Uterus (tissue), 4 donors: ENCODE measurements around the gene LRAT. TPM values are rescaled to one million over a fixed set of nuclear protein-coding genes. Genes with fewer than 3 reads are reported as not detected.
"Not testable (repeated sequence)": the region's sequence is repeated elsewhere in the genome, so short reads cannot be mapped to it uniquely, and the experiment has no call there.

Experiments used
- DNase-seq, 2 donors: peaks; one replicate each; pipeline ENCODE4 v3.0.0-alpha.2; 2019 to 2020
- H3K27ac ChIP-seq, 2 donors: fragments of 200-600 bp; sonication (generic); 1 replicate in 1 of 2; 2 replicates in 1 of 2; pipeline ENCODE4 v1.5.1; 2016 to 2018
- H3K27me3 ChIP-seq, 2 donors: fragments of 200-600 bp; sonication (generic); one replicate each; pipeline ENCODE4 v1.5.1; 2018 to 2019; ENCODE audit warnings: control low read depth in 1 of 2
- H3K36me3 ChIP-seq, 2 donors: fragments of 200-600 bp; sonication (generic); one replicate each; pipeline ENCODE4 v1.5.1; 2019; ENCODE audit warnings: control low read depth in 1 of 2
- H3K4me1 ChIP-seq, 2 donors: fragments of 200-600 bp; sonication (generic); one replicate each; pipeline ENCODE4 v1.5.1; 2018 to 2019; ENCODE audit warnings: control low read depth in 1 of 2
- H3K4me3 ChIP-seq, 2 donors: fragments of 200-600 bp; sonication (generic); 1 replicate in 1 of 2; 2 replicates in 1 of 2; pipeline ENCODE4 v1.5.1; 2018 to 2019; ENCODE audit warnings: mild to moderate bottlenecking in 1 of 2
- H3K9me3 ChIP-seq, 2 donors: fragments of 200-600 bp; sonication (generic); one replicate each; pipeline ENCODE4 v1.5.1; 2019; ENCODE audit warnings: control low read depth in 1 of 2
- POLR2A ChIP-seq, 2 donors: fragments of 450-650 bp; IDR thresholded peaks; one replicate each; pipeline ENCODE4 v1.6.1; 2016; ENCODE audit warnings: antibody characterized with exemption in 2 of 2, mild to moderate bottlenecking in 1 of 2, moderate library complexity in 1 of 2
- intact Hi-C: fragments of 100-400 bp; cut with DNase I; formaldehyde crosslinking; loops from one replicate; pipeline ENCODE4 v1.15.1; 2023; ENCODE audit warnings: low total_unique reads
- total RNA-seq, 4 donors: library from RNA; depleted of rRNA in 3 of 4; stranded (reverse); fragments of >200 nt in 3 of 4; gene quantifications; one replicate each; pipeline versions ENCODE4 v1.1.0 to v1.2.4, GENCODE V29; 2014 to 2023
- TF ChIP-seq, protein P1 (sequence below), 4 experiments: fragments of 200-600 bp in 2 of 4; fragments of 450-650 bp in 2 of 4; sonication (generic) in 2 of 4; IDR thresholded peaks; one replicate each; pipeline ENCODE4 v1.5.1; 2016 to 2019; ENCODE audit warnings: antibody characterized with exemption in 4 of 4, mild to moderate bottlenecking in 2 of 4, moderate library complexity in 1 of 4
- donor health status: DM: yes; HTN: yes; CAD: no.

Gene LRAT
- total RNA-seq, 4 donors from 2014 or later: 1.1 to 3.8 TPM; not detected in 2

DNA sequence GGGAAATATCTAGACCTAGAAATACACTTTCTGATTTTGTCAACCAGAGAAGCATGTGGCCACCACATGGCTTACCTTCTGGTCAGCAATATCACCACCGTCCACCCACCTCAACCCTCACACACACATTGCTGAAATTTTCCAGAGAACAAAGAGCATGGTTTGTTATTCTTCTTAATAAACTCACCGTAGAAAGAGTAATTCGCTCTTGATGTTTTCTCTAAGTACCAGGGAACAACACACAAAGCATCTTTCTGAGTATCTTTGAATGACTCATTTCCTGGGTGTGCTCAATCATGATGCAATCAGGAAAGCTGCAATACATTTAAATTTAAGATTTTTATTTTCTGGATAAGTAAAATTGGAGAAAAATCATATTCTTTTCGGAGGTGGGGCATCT lies 24.7 kb upstream of the LRAT start:
- H3K36me3 ChIP-seq: no peaks in the 10 kb centered on the region
- H3K9me3 ChIP-seq: no peaks in the 10 kb centered on the region
- intact Hi-C loops: no loop called here
- H3K4me1 ChIP-seq: no peaks in the 10 kb centered on the region
- TF ChIP-seq, protein P1, sequence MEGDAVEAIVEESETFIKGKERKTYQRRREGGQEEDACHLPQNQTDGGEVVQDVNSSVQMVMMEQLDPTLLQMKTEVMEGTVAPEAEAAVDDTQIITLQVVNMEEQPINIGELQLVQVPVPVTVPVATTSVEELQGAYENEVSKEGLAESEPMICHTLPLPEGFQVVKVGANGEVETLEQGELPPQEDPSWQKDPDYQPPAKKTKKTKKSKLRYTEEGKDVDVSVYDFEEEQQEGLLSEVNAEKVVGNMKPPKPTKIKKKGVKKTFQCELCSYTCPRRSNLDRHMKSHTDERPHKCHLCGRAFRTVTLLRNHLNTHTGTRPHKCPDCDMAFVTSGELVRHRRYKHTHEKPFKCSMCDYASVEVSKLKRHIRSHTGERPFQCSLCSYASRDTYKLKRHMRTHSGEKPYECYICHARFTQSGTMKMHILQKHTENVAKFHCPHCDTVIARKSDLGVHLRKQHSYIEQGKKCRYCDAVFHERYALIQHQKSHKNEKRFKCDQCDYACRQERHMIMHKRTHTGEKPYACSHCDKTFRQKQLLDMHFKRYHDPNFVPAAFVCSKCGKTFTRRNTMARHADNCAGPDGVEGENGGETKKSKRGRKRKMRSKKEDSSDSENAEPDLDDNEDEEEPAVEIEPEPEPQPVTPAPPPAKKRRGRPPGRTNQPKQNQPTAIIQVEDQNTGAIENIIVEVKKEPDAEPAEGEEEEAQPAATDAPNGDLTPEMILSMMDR (IDR thresholded peaks at IDR 0.05): no peak
- TF ChIP-seq POLR2A (IDR thresholded peaks at IDR 0.05): no peak
- no peak overlapping the region for H3K4me3 ChIP-seq
- no peaks in the 10 kb centered on the region for H3K27me3 ChIP-seq
- H3K27ac ChIP-seq: no peak overlapping the region
- DNase-seq: no peak

DNA sequence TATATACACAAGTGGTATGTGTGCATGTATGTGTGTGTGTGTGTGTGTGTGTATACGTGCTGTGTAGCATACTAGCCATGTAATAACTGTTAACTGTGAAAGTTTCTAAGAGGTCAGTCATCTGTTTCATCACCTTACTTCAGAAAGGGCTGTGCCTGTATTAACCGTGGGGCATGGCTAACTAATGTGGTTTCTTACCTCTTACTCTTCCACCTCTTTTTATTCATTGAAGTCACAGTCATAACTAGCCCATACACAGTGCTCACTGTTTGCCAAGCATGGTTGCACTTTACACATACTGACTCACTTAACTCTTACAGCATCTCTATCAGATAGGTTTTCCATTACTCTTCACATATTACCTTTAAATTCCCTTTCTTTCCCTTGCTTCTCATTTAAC lies 23.7 kb upstream of the LRAT start:
- H3K4me3 ChIP-seq: no peak overlapping the region
- no peaks in the 10 kb centered on the region for H3K36me3 ChIP-seq
- no peaks in the 10 kb centered on the region for H3K9me3 ChIP-seq
- intact Hi-C loops: no loop called here
- no peak overlapping the region for H3K27ac ChIP-seq
- H3K4me1 ChIP-seq: no peaks in the 10 kb centered on the region
- no peak for DNase-seq
- no peak for TF ChIP-seq POLR2A (IDR thresholded peaks at IDR 0.05)
- TF ChIP-seq, protein P1 (IDR thresholded peaks at IDR 0.05): no peak
- H3K27me3 ChIP-seq: no peaks in the 10 kb centered on the region

DNA sequence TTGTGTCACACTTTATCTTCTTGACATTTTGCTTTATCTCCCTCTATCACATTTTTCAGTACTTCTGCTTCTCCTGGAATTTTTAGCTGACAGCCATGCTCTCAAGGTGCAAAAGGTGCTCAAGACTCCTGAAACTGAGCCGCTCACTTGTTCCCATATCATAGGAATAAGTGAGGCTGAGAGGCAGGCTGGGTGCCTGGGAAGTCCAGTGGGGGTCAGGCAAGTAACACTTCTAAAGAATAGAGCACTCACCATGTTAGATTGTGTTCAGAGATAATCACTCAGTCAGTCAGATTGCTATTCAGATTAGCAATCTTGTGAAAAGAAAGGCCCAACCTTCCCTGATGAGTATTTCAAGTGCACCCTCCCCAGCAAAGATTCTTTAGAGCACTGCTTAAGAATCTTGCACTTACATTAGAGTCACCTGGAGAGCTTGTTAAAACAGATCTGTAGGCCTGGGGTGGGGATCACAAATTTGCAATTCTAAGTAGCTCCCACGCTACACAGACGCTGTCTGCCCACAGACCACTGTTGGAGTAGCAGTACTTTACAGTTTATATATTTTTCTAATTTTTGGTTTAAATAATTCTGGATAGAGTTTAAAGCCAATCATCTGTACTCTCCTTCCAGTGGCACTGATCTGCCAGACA lies 23.1 kb upstream of the LRAT start:
- Histone ChIP-seq H3K4me1 (no peaks in the 10 kb centered on the region), H3K4me3 (no peak overlapping the region), H3K27ac (no peak overlapping the region), H3K9me3 (no peaks in the 10 kb centered on the region), H3K27me3 (no peaks in the 10 kb centered on the region), H3K36me3 (no peaks in the 10 kb centered on the region)
- DNase-seq: no peak
- TF ChIP-seq, protein P1 (IDR thresholded peaks at IDR 0.05): no peak
- no peak for TF ChIP-seq POLR2A (IDR thresholded peaks at IDR 0.05)
- intact Hi-C loops: no loop called here

DNA sequence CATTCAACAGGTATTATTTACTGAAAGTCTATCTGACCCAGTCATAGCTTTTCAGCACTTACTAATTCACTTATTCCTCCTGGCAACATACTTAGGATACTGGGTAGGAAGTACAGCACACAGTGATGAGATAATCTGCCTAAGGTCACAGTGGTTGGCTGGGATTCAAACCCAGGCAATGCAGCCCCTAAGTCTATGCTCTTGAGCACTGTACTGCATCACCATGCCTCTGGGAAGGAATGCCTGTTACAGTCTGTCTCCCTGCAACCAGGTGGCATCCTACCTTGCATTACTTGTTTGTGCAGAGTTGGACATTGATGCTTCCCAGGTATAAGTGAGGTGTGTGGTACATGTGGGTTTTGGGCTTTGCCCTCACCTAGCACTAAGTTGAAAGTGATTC lies 21.5 kb upstream of the LRAT start:
- Histone ChIP-seq H3K9me3 (no peaks in the 10 kb centered on the region), H3K27ac (no peak overlapping the region), H3K4me1 (no peaks in the 10 kb centered on the region), H3K4me3 (no peak overlapping the region), H3K36me3 (no peaks in the 10 kb centered on the region), H3K27me3 (no peaks in the 10 kb centered on the region)
- no peak for DNase-seq
- TF ChIP-seq POLR2A (IDR thresholded peaks at IDR 0.05): no peak
- TF ChIP-seq, protein P1 (IDR thresholded peaks at IDR 0.05): no peak
- intact Hi-C loops: no loop called here

DNA sequence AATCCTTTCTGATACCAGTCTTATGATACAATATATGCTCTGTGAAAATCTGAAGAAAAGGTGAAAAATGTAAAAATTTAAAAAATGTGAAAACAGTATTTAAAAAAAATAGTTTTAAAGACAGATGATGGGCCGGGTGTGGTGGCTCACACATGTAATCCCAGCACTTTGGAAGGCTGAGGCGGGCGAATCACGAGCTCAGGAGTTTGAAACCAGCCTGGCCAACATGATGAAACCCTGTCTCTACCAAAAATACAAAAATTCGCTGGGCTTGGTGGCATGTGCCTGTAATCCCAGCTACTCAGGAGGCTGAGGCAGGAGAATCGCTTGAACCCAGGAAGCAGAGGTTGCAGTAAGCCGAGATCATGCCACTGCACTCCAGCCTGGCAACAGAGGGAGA lies 20.2 kb upstream of the LRAT start:
- intact Hi-C loops, H3K36me3 ChIP-seq, H3K27me3 ChIP-seq, H3K4me1 ChIP-seq, DNase-seq, H3K4me3 ChIP-seq, H3K9me3 ChIP-seq, H3K27ac ChIP-seq: not testable (repeated sequence)

DNA sequence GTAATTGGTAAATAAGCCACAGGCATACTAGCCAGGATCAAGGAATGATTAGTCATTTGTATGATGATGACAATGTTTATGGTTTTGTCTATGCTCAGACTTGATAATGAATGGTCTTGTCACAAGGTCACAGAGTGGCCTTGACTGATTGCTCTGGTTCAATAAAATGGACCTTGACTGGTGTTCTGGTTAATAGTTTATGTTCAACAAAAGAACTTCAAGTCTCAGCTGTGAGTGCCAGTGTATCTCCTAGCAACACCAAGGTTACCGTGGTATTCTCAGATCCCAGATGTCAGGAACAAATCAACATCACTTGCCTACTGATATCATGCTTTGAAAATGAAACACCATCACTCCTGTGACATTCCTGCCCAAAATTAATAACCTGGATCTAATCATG lies 16.3 kb upstream of the LRAT start:
- no peak for TF ChIP-seq POLR2A (IDR thresholded peaks at IDR 0.05)
- TF ChIP-seq, protein P1 (IDR thresholded peaks at IDR 0.05): no peak
- DNase-seq: no peak
- Histone ChIP-seq H3K27ac (no peak overlapping the region), H3K36me3 (no peaks in the 10 kb centered on the region), H3K4me3 (no peak overlapping the region), H3K9me3 (no peaks in the 10 kb centered on the region), H3K27me3 (no peaks in the 10 kb centered on the region), H3K4me1 (no peaks in the 10 kb centered on the region)
- intact Hi-C loops: no loop called here
